NCI-H345 treated with DMSO at 0.1 percent for 48 hours (cell line): ENCODE measurements around the gene ANKRD34A.
"Not testable (repeated sequence)": the region's sequence is repeated elsewhere in the genome, so short reads cannot be mapped to it uniquely, and the experiment has no call there.

Experiments used
- DNase-seq: peaks from one replicate; lab custom pipeline; 2025; ENCODE audit not compliant: unreplicated experiment; lab: John Stamatoyannopoulos, UW

Gene ANKRD34A

DNA sequence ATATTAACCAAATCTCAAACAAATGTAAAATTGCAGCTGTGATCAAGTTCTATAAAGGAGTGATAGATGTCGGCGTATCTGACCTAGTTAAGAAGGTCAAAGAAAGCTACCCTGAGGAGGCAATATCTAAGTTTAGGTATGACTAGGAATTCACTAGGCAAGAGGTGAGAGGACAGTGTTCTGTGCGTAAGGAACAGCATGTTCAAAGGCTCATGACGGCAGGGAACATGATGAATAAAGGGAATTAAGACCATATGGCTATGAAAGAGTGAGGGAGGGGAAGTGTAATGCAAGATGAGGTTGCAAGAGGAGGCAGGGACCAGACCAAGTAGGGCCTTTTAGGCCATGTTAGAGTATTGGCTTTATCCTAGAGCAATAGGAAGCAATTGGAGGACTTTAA is 15.2 kb downstream of the ANKRD34A start:
- DNase-seq = no peak

DNA sequence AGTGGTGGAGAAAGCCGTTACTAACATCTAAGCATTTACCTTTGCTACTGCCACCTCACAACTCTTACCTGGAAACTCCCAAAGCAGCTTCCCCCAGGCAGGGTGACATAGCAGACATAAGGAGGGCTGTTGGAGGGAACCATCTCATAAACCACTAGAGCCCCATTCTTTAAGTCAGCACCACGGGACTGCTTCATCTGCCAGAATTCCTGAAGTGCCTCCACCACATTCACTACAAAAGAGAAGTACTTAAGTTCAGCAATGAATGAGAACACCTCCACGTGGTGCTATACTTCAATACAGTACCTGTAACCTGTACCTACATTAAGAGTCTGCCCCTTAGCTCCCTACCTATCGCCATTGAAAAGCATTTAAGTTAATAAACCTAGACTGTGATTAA is 16.8 kb downstream of the ANKRD34A start:
- no peak for DNase-seq

DNA sequence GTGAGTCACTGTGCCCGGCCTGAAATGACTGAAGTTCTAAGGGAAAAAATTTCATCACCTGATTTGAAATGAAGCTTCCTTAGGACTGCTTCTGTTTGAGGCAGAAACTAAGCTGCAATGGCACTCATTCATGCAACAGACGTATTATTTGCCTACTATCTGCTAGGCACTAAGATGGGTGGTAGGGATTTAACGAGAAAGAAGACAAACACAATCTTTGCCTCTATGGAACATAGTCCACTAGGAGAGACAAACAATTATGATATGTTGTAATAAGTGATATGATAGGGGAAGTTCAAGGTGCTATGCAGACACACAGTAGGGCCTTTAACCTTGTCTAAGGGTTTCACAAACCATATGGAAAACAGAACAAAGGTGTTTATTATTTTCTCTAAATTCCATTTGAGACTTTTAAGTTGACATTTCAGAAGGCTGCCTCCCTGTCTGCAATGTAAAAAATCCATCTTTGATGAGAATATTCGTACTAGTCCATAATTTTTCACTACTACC is 17.8 kb downstream of the ANKRD34A start:
- no peak for DNase-seq

DNA sequence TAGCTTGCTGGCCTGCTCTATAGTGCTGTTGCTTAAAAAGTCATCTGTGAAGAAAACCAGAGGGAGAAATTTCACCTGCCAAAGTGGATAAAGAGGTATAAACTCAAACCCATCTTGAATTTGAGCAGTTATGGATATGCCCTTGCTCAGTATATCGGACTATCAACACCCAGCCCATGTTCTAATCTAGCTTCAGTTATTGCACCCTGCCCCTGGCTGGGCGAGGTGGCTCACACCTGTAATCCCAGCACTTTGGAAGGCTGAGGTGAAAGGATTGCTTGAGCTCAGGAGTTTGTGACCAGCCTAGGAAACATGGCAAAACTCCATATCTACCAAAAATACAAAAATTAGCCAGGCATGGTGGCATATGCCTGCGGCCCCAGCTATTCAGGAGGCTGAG is 19.8 kb downstream of the ANKRD34A start:
- DNase-seq = no peak

DNA sequence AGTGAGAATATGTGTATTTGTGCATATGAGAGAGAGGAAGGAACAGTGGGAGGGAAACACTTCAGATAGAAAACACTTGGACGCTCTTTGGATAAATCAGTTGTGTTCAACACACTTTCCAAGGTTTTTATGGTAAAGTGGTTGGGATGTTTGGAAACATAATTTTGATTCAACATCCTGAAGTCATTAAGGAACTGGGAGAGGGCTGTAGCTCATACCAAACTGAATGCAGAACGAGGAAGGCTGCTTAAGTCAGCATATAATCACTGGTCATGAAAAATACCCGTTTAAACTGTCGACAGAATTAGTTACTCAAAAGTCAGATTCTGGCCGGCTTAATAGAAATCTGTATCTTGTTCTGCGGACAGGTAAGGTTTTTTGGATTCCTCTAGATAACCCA is 21.5 kb downstream of the ANKRD34A start:
- DNase-seq = no peak

DNA sequence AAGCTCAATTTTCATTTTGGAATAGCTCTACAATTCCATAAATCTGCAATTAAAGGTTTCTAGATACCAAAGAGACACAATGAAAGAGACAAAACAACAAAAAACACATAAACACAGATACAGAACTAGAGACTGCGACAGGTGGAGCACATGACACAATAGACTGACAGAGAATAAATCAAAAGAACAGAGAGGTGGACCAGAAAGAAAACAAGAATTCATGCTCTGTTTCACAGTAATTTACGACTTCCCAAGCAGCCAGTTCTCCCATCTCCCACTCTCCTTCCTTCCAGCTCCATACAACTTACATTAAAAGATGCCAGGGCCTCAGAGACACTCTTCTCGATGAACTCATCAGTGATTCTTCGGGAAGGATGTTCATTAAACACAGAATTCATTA is 22.0 kb downstream of the ANKRD34A start:
- DNase-seq = no peak

DNA sequence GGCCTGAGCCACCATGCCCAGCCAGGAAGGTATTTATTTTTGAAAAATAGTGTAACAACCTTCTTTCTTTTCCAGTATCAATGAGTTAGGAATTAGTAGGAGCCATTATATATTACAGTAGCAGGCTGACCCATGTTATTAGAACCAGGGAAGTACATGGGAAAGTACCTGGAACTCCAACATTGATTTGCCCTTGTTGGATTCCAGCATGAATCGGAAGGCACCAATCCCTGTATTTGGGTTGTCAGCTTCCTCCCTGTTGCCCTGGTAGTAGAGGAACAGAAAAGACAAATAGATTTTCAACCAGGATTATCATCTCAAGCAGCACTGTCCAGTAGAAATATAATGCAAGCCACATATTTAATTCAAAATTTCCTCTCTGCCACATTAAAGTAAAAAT is 26.9 kb downstream of the ANKRD34A start:
- no peak for DNase-seq

DNA sequence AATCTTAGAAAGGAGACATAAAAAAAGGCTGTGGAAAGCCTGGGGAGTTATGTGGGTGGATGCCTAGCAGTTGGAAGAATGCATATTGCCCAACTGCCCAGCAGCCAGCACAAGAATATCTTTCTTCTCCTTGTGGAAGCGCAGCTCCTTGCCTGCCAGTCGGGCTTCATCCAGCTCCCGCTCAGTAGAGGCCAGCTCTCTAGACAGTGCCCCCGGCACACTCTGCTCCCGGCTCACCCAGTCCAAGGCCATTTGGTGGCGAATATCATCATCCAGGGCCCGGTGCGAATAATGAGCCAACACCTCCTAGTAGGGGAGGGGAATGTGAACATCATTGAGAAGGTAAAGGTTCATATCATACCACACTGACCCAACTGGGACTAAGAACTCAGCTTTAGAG is 28.1 kb downstream of the ANKRD34A start:
- no peak for DNase-seq

DNA sequence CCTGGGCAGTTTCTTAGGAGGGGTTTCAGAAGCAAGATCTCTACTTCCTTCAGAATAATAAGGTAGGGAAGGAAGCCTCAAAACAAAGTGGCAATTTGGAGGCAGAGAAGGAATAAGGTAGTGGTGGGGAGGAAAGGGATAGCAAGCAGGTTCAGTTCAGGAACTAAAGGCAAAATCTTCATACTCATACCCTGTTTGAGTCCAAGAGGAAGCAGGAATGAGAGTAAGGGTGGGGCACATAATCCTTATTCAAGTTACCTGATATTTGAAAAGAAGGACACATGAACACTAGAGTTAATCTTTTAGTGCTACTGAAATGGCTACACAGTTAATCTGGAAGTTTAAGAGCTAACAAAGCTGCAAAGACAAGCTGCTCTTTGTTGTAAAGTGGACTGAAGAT is 28.7 kb downstream of the ANKRD34A start:
- DNase-seq = no peak

DNA sequence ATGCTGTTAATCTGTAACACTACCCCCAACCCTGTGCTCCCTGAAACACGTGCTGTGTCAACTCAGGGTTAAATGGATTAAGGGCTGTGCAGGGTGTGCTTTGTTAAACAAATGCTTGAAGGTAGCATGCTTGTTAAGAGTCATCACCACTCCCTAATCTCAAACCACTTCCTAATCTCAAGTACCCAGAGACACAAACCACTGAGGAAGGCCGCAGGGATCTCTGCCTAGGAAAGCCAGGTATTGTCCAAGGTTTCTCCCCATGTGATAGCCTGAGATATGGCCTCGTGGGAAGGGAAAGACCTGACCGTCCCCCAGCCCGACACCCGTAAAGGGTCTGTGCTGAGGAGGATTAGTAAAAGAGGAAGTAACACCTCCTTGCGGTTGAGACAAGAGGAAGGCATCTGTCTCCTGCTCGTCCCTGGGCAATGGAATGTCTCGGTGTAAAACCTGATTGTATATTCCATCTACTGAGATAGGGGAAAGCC is 31.8 kb downstream of the ANKRD34A start:
- DNase-seq = not testable (repeated sequence)

DNA sequence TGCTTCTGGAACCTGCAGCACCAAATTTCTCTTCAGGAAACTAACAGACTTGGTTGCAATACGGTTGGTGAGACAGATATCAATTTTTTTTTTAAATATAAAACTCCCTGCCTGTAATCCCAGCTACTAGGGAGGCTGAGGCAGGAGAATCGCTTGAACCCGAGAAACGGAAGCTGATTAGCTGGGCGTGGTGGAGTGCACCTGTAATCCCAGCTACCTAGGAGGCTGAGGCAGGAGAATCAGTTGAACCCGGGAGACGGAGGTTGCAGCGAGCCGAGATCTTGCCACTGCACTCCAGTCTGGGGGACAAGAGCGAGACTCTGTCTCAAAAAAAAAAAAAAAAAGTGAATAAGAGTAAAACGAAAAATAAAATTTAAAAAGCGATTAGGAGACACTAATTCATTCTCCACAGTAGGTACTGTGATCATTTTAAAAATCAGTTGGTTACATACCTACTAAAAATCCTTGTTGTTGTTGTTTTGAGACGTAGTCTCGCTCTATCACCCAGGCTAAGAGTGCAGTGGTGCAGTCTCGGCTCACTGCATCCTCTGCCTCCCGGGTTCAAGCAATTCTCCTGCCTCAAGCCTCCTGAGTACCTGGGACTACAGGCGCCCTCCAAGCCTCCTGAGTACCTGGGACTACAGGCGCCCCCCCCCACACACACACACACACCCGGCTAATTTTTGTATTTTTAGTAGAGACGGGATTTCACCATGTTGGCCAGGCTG is 36.3 kb downstream of the ANKRD34A start:
- no peak for DNase-seq

DNA sequence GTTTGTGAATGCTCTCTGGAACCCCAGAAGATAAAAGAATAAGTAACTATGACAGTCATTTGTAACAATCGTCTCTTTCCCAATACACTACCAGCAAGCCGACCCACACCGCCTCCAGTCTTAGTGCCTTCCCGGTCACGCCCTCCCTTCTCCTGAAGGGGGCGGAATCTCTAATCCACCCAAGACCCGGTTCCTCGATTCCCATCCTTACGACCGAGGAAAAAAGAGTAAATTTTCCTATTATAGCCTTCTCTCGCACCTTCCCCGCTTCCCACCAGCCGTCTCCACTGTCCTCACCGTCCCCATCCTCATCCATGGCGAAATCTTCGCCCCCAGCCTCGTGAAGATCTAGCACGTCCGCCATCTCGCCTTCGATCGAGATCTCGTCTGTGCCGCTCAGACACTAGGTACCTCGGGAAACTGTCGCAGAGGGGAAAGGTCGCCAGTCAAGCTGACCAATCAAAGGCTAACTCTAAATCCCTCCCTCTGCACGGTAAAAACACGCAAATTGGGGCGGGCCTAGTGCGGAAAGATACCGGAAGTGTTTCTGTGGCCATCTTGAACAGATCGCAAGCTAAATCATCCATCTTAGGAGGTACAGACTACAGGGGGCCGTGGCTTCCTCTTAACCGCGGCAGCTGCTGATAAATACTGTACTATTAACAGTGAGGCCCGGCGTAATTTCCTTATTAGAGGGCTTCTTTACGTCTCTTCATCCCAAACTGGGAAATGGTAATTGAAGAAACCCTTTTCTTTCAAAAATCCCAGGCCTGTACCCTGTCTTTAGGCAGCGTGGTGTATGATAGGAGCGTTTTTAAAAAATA is 37.1 kb downstream of the ANKRD34A start, which contains the start of gene RBM8A:
Gene RBM8A (minus strand): TSS at position 422 of the 824 bp plus-strand sequence. CDS start 58 bp downstream, at position 364.
- peak; percentile 100 for DNase-seq

DNA sequence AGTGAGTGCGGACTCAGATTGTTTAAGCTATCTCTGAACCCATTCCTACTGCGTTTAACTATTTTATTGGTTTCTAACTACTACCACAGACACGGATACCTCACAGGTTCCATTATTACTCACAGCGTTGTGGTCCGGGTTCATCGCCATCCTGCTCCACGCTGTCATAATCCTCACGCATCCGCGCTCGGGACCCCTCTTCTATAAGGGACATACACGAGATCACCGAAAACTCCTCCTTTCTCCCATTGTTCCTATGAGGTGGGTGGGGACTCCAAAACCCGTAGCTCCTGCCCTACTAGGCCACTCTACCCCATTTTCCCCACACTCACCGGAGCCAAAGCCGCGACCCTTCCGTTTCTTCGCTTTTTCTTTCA is 37.7 kb downstream of the ANKRD34A start:
- DNase-seq = no peak

DNA sequence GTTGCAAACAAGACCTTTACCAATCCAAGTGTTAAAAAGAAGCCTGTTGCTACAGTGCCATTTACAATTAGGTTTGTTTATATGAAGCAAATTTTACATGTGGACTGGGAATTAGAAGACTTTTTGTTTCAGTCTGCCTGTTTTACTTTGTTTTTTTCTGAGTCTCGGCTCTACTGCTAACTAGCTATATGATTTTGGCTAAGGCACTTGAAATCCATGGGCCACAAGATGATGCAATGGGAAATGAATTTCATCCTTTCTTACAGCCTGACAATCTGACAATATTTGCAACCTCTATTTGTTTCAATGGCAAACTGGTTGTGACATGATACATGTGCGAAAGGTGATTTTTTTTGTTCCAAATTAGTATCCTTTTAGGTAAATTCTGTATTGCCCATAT is 42.1 kb downstream of the ANKRD34A start:
- no peak for DNase-seq

DNA sequence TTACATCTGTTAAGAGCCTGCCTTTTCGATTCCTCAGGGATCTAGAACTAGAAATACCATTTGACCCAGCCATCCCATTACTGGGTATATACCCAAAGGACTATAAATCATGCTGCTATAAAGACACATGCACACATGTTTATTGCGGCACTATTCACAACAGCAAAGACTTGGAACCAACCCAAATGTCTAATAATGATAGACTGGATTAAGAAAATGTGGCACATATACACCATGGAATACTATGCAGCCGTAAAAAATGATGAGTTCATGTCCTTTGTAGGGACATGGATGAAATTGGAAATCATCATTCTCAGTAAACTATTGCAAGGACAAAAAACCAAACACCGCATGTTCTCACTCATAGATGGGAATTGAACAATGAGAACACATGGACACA is 44.1 kb downstream of the ANKRD34A start:
- not testable (repeated sequence) for DNase-seq

DNA sequence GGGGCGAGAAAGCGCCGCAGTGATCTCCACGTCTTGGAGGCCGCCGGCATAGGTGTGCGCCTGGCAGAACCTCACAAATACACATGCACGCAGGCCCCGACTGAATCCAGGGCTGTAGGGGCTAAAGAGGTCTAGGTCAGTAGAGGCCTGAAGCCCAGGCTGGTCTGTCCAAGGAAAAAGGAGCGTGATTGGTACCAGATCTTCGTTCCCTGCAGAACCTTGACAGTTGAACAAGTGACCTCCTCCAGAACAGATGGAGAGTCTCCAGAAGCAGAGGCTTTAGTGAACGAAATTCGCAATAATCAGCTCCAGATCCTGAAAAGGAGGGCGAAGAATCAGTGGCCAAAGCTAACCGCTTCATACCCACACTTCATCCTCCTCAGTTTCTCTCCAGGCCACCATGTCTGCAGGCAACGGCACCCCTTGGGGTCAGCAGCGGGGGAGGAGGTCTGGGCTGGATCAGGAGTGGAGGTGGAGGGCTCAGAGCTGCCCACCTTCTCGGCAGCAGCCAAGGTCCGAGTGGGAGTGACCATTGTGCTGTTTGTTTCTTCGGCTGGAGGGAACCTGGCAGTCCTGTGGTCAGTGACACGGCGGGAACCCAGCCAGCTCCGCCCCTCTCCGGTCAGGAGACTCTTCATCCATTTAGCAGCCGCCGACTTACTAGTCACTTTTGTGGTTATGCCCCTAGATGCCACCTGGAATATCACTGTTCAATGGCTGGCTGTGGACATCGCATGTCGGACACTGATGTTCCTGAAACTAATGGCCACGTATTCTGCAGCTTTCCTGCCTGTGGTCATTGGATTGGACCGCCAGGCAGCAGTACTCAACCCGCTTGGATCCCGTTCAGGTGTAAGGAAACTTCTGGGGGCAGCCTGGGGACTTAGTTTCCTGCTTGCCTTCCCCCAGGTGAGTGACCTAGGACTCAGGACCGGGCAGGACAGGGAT is 45.1 kb downstream of the ANKRD34A start:
- DNase-seq = no peak

DNA sequence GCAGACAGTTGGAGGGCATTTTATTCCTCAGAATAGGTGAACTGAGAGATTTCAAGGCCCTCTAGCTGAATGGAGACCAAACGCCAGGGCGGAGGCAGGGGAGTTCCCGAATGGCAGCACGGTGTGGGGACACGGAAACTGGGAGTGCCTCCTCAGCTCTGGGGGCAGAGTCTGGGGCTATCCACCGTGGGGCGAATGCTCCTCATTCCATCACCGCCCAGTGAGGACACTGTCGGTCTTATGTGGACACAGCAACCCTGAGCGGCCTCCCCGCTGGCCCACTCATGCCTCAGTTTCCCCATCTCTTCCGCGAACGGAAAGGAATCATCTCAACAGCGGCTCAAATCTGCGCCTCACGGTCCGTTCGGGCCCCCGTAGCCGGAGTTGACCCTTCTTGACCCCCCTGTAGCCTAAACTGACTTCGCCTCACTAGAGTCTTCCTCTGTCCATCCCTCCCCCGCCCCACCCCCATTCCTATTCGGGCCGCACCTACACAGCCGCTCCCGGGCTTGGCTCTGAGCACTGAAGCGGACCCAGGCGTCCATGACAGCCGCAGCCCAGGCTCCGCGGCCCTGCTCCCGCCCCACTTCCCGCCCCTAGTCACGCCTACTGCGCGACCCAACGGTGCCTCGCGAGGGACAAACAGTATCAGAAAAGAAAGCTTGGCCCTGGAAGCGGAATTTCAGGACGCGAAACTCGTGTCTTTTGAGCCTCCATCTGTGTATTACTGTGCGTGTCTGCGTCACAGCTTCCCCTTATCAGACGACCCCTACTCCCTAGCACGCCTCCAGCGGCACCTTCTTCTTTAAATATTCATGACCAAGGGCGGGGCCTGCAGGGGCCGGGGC is 46.0 kb downstream of the ANKRD34A start, which contains the start of gene PEX11B:
Gene PEX11B (minus strand): TSS at position 574 of the 848 bp plus-strand sequence. CDS start 29 bp downstream, at position 545.
- DNase-seq = peak; percentile 100

DNA sequence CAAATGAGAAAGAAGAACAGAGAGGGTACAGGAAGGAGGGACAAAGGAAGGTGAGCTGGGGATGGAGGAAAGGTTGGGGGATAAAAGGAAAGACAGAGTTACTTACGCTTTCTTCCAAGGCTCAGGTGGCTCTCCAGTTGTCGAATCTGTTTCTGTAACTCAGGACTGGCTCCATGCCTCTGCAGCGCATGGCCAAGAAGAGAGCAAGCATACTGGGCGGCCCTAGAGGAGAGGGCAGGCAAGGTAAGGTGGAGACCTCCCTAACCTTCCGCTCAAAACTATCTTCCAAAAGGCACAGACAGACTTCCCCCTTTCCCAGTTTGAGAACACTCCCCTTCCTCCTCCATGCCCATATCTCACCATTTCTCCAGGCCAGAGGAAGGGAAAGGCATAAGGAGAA is 46.8 kb downstream of the ANKRD34A start:
- no peak for DNase-seq

DNA sequence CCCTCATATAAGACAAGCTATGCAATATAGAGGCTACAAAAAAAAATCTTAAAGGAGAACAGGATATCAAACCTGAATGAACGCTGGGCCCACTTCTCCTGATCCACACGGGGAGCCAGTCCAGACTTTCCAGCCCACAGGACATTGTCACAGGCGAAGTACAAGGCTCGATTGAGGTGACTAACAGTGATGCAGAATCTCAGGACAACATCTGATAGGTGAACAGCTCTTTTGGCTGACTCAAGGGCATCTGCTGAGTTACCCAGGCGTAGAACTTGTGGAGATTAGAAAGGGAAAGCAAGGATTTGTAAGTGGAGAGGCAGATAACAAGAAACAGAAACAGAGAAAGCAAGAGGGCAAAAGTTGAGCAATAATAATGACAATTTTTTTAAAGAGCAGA is 47.6 kb downstream of the ANKRD34A start:
- DNase-seq = no peak

DNA sequence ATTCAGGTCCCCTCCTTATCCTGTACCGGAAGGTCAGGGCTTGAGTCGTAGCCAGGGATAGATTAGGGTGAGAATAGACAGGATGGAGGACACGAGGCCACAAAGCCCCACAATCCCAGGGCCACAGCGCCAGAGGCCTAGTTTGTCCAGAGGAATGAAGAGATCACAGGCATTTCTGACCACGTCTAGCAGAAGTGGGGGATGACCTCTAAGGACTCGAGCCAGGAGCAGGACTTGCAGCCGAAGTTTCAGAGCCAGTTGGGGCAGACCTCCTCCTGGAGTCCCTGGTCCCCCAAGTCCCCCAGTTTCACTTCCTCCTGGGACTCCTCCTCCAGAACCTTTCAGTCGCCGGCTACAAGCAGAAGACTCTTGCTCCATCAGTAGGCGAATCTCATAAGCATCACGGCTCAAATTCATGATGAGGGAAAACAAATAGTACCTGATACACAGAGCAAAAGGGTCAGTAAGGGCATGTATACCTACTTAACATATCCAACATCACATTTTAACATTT is 52.2 kb downstream of the ANKRD34A start:
- DNase-seq = no peak
